Smooth muscle cell (in vitro differentiated cells): ENCODE measurements around the gene NDUFA12. TPM values are rescaled to one million over a fixed set of nuclear protein-coding genes. Genes with fewer than 3 reads are reported as not detected.

Experiments
- DNase-seq: peaks from one replicate; lab custom pipeline; 2025; ENCODE audit not compliant: unreplicated experiment; lab: John Stamatoyannopoulos, UW
- H2AFZ ChIP-seq: fragments of 200-600 bp; sonication (generic); 2 replicates; pipeline ENCODE4 v1.6.0; 2016; ENCODE audit warnings: antibody characterized with exemption, low read depth, mild to moderate bottlenecking
- H3F3A ChIP-seq: fragments of 200-600 bp; sonication (generic); 2 replicates; pipeline ENCODE4 v1.6.0; 2017; ENCODE audit warnings: antibody characterized with exemption, low read depth
- H3K27ac ChIP-seq: fragments of 200-600 bp; sonication (generic); 2 replicates; pipeline ENCODE4 v1.5.1; 2016; ENCODE audit warnings: low read depth, mild to moderate bottlenecking
- H3K27me3 ChIP-seq: fragments of 200-600 bp; sonication (generic); 2 replicates; pipeline ENCODE4 v1.6.1; 2016; ENCODE audit warnings: low read depth, mild to moderate bottlenecking
- H3K36me3 ChIP-seq: fragments of 200-600 bp; sonication (generic); 2 replicates; pipeline ENCODE4 v1.5.1; 2016; ENCODE audit warnings: low read depth
- H3K4me1 ChIP-seq: fragments of 200-600 bp; sonication (generic); 2 replicates; pipeline ENCODE4 v1.5.1; 2016; ENCODE audit warnings: low read depth
- H3K4me2 ChIP-seq: fragments of 200-600 bp; sonication (generic); 2 replicates; pipeline ENCODE4 v1.6.0; 2016; ENCODE audit warnings: mild to moderate bottlenecking
- H3K4me3 ChIP-seq: fragments of 200-600 bp; sonication (generic); 2 replicates; pipeline ENCODE4 v1.5.1; 2016; ENCODE audit warnings: mild to moderate bottlenecking
- H3K79me2 ChIP-seq: fragments of 200-600 bp; sonication (generic); 2 replicates; pipeline ENCODE4 v1.6.0; 2016; ENCODE audit warnings: low read depth, mild to moderate bottlenecking
- H3K9ac ChIP-seq: fragments of 200-600 bp; sonication (generic); 2 replicates; pipeline ENCODE4 v1.6.0; 2016; ENCODE audit warnings: low read depth
- H3K9me3 ChIP-seq: fragments of 200-600 bp; sonication (generic); replicated peaks from 2 replicates; pipeline ENCODE4 v1.5.1; 2016; ENCODE audit warnings: low read depth
- H4K20me1 ChIP-seq: fragments of 200-600 bp; sonication (generic); 2 replicates; pipeline ENCODE4 v1.6.0; 2016; ENCODE audit warnings: low read depth
- WGBS: methylation state at CpG from one replicate; pipeline ENCODE4 v1.1.7; 2016; ENCODE audit warnings: low lambda C conversion rate; 5-methylcytosine and 5-hydroxymethylcytosine counted together
- polyA plus RNA-seq: library from polyadenylated mRNA; unstranded; fragments of >200 nt; fragmentation: Nextera tagmentation; extraction: Ambion mirVana; gene quantifications from 2 replicates; pipeline ENCODE4 v1.2.1, GENCODE V29; 2016
- total RNA-seq: library from RNA; depleted of rRNA; stranded (reverse); fragments of >200 nt; gene quantifications from 2 replicates; pipeline ENCODE4 v1.2.3, GENCODE V29; 2014
- TF ChIP-seq, protein P1 (sequence below): fragments of 200-600 bp; sonication (generic); IDR thresholded peaks from 2 replicates; pipeline ENCODE4 v1.5.1; 2017; ENCODE audit warnings: borderline replicate concordance, mild to moderate bottlenecking, antibody characterized with exemption; ENCODE audit not compliant: insufficient read depth, poor library complexity, severe bottlenecking

Gene NDUFA12
- total and polyA plus RNA-seq, 2 experiments from 2014 or later, result 236 to 300 TPM

DNA sequence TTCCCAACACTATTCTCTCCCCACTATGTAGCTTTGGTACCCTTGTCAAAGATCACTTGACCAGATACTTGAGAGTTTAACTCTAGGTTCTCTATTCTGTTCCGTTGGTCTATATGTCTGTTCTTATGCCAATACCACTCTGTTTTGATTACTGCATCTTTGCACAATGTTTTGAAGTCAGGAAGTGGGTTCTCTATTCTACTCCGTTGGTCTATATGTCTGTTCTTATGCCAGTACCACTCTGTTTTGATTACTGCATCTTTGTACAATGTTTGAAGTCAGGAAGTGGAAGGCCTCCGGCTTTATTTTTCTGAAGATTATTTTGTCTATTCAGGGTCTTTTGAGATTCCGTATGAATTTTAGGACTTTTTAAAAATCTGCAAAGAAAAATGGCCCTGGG lies 2.7 kb upstream of the NDUFA12 start:
- no peaks in the 10 kb centered on the region for H4K20me1 ChIP-seq
- H3K4me3 ChIP-seq, result no peak overlapping the region
- H3K4me2 ChIP-seq, result no peak overlapping the region
- peaks cover 6% of the 10 kb centered on the region for H3K4me1 ChIP-seq
- H2AFZ ChIP-seq, result no peak overlapping the region
- TF ChIP-seq, protein P1, sequence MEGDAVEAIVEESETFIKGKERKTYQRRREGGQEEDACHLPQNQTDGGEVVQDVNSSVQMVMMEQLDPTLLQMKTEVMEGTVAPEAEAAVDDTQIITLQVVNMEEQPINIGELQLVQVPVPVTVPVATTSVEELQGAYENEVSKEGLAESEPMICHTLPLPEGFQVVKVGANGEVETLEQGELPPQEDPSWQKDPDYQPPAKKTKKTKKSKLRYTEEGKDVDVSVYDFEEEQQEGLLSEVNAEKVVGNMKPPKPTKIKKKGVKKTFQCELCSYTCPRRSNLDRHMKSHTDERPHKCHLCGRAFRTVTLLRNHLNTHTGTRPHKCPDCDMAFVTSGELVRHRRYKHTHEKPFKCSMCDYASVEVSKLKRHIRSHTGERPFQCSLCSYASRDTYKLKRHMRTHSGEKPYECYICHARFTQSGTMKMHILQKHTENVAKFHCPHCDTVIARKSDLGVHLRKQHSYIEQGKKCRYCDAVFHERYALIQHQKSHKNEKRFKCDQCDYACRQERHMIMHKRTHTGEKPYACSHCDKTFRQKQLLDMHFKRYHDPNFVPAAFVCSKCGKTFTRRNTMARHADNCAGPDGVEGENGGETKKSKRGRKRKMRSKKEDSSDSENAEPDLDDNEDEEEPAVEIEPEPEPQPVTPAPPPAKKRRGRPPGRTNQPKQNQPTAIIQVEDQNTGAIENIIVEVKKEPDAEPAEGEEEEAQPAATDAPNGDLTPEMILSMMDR, result no peak
- H3K9ac ChIP-seq, result no peak overlapping the region
- H3K36me3 ChIP-seq, result no peaks in the 10 kb centered on the region
- H3F3A ChIP-seq, result no peaks in the 10 kb centered on the region
- no peak for DNase-seq
- no peaks in the 10 kb centered on the region for H3K9me3 ChIP-seq
- H3K27ac ChIP-seq, result no peak overlapping the region
- H3K27me3 ChIP-seq, result no peaks in the 10 kb centered on the region
- 92% methylated on average over 4 of the region's 4 CpGs for WGBS
- peaks cover 16% of the 10 kb centered on the region for H3K79me2 ChIP-seq

DNA sequence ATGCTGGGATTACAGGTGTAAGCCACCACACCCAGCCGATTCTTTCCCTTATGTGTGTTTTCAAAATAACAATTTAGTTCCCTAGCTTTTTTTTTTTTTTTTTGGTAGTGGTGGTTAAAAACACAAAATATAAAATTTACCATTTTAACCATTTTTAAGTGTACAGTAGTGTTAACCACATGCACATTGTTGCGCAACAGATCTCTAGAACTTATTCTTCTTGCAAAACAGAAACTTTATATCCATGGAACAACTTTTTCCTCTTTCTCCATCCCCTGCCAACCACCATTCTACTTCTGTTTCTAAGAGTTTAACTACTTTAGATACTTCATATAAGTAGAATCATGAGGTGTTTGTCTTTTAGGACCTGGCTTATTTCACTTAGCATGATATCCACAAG lies 1.1 kb upstream of the NDUFA12 start:
- peaks cover 2% of the 10 kb centered on the region for H3K36me3 ChIP-seq
- H3K79me2 ChIP-seq, result peaks cover 32% of the 10 kb centered on the region
- DNase-seq, result no peak
- H3K4me1 ChIP-seq, result peaks cover 6% of the 10 kb centered on the region
- no peak overlapping the region for H3K4me2 ChIP-seq
- 97% methylated on average over 2 of the region's 2 CpGs for WGBS
- H3K9me3 ChIP-seq, result no peaks in the 10 kb centered on the region
- TF ChIP-seq, protein P1, result no peak
- no peak overlapping the region for H2AFZ ChIP-seq
- H3K4me3 ChIP-seq, result no peak overlapping the region
- no peak overlapping the region for H3K9ac ChIP-seq
- H3K27ac ChIP-seq, result no peak overlapping the region
- H4K20me1 ChIP-seq, result no peaks in the 10 kb centered on the region
- no peaks in the 10 kb centered on the region for H3K27me3 ChIP-seq
- H3F3A ChIP-seq, result no peaks in the 10 kb centered on the region

DNA sequence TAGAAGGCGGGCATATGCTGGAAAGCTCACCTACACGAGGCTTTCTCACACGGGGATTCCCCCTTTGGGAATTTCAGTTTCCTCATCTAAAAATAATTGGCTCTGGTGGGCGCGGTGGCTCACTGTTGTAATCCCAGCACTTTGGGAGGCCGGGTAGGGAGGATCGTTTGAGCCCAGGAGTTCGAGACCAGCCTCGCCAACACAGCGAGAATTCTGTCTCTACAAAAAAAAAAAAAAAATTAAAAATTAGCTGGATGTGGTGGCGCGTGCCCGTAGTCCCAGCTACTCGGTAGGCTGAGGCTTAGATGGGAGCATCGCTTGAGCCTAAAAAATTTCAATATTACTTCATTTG lies 400 bp upstream of the NDUFA12 start:
- H3F3A ChIP-seq, result no peaks in the 10 kb centered on the region
- 78% methylated on average over 15 of the region's 15 CpGs for WGBS

DNA sequence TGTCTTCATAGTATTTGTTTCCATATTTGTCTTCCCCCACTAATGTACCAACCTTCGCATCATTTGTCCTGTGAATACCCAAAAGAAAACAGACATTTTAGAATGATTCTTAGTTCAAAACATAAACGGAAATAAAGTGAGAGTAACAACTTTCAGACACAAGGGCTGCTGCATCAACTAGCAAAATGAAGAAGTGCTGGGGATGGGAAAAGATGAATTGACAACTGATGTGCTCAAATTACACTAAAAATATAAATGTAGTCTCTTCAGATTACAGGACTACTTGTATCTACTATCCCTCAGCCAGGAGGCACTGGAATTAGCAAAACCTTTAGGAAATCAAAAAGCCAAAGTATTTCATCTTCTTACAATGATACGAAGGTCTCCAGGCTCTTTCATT lies 743 bp downstream of the NDUFA12 start:
- Histone ChIP-seq H3K4me3 (peak overlapping the region; percentile 84), H3K4me2 (peak overlapping the region; percentile 94), H3K4me1 (peaks cover 6% of the 10 kb centered on the region), H2AFZ (peak overlapping the region; percentile 88), H4K20me1 (peaks cover 15% of the 10 kb centered on the region), H3F3A (no peaks in the 10 kb centered on the region), H3K27me3 (no peaks in the 10 kb centered on the region), H3K9ac (peak overlapping the region; percentile 79), H3K9me3 (no peaks in the 10 kb centered on the region), H3K79me2 (peaks cover 50% of the 10 kb centered on the region), H3K27ac (peak overlapping the region; percentile 61), H3K36me3 (peaks cover 2% of the 10 kb centered on the region)
- TF ChIP-seq, protein P1, result no peak
- WGBS, result 32% methylated on average over 3 of the region's 3 CpGs
- no peak for DNase-seq

More for the DNA sequence above, 400 bp upstream of the NDUFA12 start:
- Histone ChIP-seq H3K9me3 (no peaks in the 10 kb centered on the region), H2AFZ (peak overlapping the region; percentile 88), H3K27me3 (no peaks in the 10 kb centered on the region), H3K79me2 (peaks cover 39% of the 10 kb centered on the region), H3K9ac (peak overlapping the region; percentile 21), H3K27ac (peak overlapping the region; percentile 61), H4K20me1 (peaks cover 3% of the 10 kb centered on the region), H3K4me3 (peak overlapping the region; percentile 84), H3K4me2 (peak overlapping the region; percentile 94), H3K4me1 (peaks cover 6% of the 10 kb centered on the region), H3K36me3 (peaks cover 2% of the 10 kb centered on the region)
- TF ChIP-seq, protein P1, result no peak
- no peak for DNase-seq
